Muscle of leg (tissue), 11 donors: ENCODE data around the gene CNTN5. TPM values are rescaled to one million over a fixed set of nuclear protein-coding genes. Genes with fewer than 3 reads are reported as not detected.
"Not testable (repeated sequence)": the region's sequence is repeated elsewhere in the genome, so short reads cannot be mapped to it uniquely, and the experiment has no call there.

ENCODE experiments used
- DNase-seq: peaks from one replicate; pipeline ENCODE4 v3.0.0; 2013
- H3K27ac ChIP-seq: one replicate; pipeline ENCODE4 v1.5.1; 2013; ENCODE audit warnings: mild to moderate bottlenecking, low read length, control low read depth
- H3K27me3 ChIP-seq: one replicate; pipeline ENCODE4 v1.6.1; 2013; ENCODE audit warnings: low read length; ENCODE audit not compliant: control insufficient read depth, insufficient read depth
- H3K36me3 ChIP-seq: one replicate; pipeline ENCODE4 v1.6.1; 2013; ENCODE audit warnings: low read length; ENCODE audit not compliant: control insufficient read depth, insufficient read depth
- H3K4me1 ChIP-seq: one replicate; pipeline ENCODE4 v1.6.1; 2013; ENCODE audit warnings: low read length; ENCODE audit not compliant: control insufficient read depth, insufficient read depth
- H3K4me3 ChIP-seq: one replicate; pipeline ENCODE4 v1.5.1; 2013; ENCODE audit warnings: low read length, control low read depth
- H3K9me3 ChIP-seq: replicated peaks from 2 replicates; pipeline ENCODE4 v1.6.1; 2013; ENCODE audit warnings: low read depth, low read length; ENCODE audit not compliant: control insufficient read depth
- WGBS: methylation state at CpG from one replicate; pipeline ENCODE4 v1.1.5; 2013; ENCODE audit warnings: missing lambda C conversion rate; ENCODE audit not compliant: insufficient coverage; 5-methylcytosine and 5-hydroxymethylcytosine counted together
- polyA plus RNA-seq, 8 donors: library from polyadenylated mRNA; unstranded; fragments of 120-200 nt; gene quantifications; one replicate each; pipeline versions ENCODE4 v1.2.1 to v1.2.3, GENCODE V29; 2013; ENCODE audit warnings: inconsistent platforms in 1 of 8, low replicate concordance in 1 of 8; ENCODE audit not compliant: insufficient read length in 8 of 8, insufficient read depth in 1 of 8
- total RNA-seq: library from RNA; stranded (reverse); fragments of 120-200 nt; gene quantifications from one replicate; pipeline ENCODE4 v1.2.4, GENCODE V29; 2013

CNTN5 gene
- total and polyA plus RNA-seq, 9 donors, result 3.2 to 9.9 (median 5.7) TPM

- no peak overlapping the region for H3K27ac ChIP-seq
- no peaks in the 10 kb centered on the region for H3K9me3 ChIP-seq
- no peaks in the 10 kb centered on the region for H3K4me1 ChIP-seq
- no peaks in the 10 kb centered on the region for H3K27me3 ChIP-seq
- DNase-seq, result no peak
- no peaks in the 10 kb centered on the region for H3K36me3 ChIP-seq
- no peak overlapping the region for H3K4me3 ChIP-seq
Measured at GRCh38 chr11:99818991-99819390, 798.2 kb downstream of the CNTN5 start.

GRCh38 chr11:99822846-99823565 is 802.3 kb downstream of the CNTN5 start:
- no CpG with 5 or more reads among the region's 6 CpGs for WGBS

DNA sequence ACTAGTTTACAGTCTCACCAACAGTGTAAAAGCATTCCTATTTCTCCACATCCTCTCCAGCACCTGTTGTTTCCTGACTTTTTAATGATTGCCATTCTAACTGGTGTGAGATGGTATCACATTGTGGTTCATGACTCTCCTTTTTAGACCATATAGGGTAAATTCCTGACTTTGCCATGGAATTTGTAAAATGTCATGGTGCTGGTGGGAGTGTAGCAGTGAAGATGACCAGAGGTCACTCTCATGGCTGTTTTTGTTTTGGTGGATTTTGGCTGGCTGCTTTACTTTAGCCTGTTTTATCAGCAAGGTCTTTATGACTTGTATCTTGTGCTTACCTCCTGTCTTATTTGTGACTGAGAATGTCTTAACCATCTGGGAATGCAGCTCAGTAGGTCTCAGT is 816.0 kb downstream of the CNTN5 start:
- not testable (repeated sequence) for H3K9me3 ChIP-seq, H3K27me3 ChIP-seq, DNase-seq

More at GRCh38 chr11:99822846-99823565, 802.3 kb downstream of the CNTN5 start:
- Histone ChIP-seq H3K27ac (no peak overlapping the region), H3K27me3 (no peaks in the 10 kb centered on the region), H3K9me3 (no peaks in the 10 kb centered on the region), H3K4me1 (no peaks in the 10 kb centered on the region), H3K4me3 (no peak overlapping the region), H3K36me3 (no peaks in the 10 kb centered on the region)
- no peak for DNase-seq

DNA sequence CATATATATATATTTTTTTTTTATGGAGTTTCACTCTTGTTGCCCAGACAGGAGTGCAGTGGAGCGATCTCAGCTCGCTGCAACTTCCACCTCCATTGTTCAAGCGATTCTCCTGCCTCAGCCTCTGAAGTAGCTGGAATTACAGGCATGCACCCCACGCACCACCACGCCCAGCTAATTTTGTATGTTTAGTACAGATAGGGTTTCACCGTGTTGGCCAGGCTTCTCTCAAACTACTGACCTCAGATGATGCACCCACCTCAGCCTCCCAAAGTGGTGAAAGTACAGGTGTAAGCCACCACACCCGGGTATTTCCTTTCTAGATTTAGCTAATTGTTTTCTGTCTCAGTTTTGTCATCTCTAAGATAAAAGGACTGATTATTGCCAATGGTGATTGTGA is 821.1 kb downstream of the CNTN5 start:
- Histone ChIP-seq H3K36me3 (no peaks in the 10 kb centered on the region), H3K4me1 (no peaks in the 10 kb centered on the region)
- 95% methylated on average over 3 of the region's 7 CpGs for WGBS

More for the DNA sequence above, 816.0 kb downstream of the CNTN5 start:
- not testable (repeated sequence) for H3K27ac ChIP-seq, H3K36me3 ChIP-seq, H3K4me3 ChIP-seq, H3K4me1 ChIP-seq

DNA sequence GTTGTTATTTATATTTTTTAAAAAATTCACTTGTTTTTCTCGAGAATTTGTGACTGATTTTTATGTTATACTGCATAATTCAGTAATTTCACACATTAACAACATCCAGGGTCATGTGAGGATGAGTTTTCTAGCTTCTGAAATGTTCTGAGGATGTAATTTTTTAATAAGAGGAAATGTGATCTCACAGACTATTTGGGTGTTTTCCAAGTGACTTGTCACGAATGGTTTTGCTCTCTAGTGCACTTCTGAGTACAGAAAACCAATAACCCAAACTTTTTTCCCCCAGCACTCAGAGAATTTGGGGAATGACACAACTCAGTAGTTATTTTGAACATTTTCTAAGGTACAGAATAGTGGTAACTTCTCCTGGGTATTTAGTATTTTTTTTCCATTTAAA is 845.2 kb downstream of the CNTN5 start:
- no peak overlapping the region for H3K4me3 ChIP-seq
- peak; percentile 32 for DNase-seq
- no peaks in the 10 kb centered on the region for H3K36me3 ChIP-seq
- no peaks in the 10 kb centered on the region for H3K4me1 ChIP-seq
- H3K27ac ChIP-seq, result no peak overlapping the region
- H3K9me3 ChIP-seq, result no peaks in the 10 kb centered on the region
- H3K27me3 ChIP-seq, result no peaks in the 10 kb centered on the region
- no CpG with 5 or more reads among the region's 2 CpGs for WGBS

More for the DNA sequence above, 821.1 kb downstream of the CNTN5 start:
- H3K4me3 ChIP-seq, result no peak overlapping the region
- no peaks in the 10 kb centered on the region for H3K27me3 ChIP-seq
- H3K27ac ChIP-seq, result no peak overlapping the region
- DNase-seq, result no peak
- no peaks in the 10 kb centered on the region for H3K9me3 ChIP-seq

- Histone ChIP-seq H3K27ac (no peak overlapping the region), H3K4me1 (no peaks in the 10 kb centered on the region), H3K9me3 (no peaks in the 10 kb centered on the region), H3K4me3 (no peak overlapping the region), H3K27me3 (no peaks in the 10 kb centered on the region), H3K36me3 (no peaks in the 10 kb centered on the region)
- 74% methylated on average over 5 of the region's 5 CpGs for WGBS
- DNase-seq, result no peak
Measured at GRCh38 chr11:99881610-99882009, 860.9 kb downstream of the CNTN5 start.

- no peaks in the 10 kb centered on the region for H3K27me3 ChIP-seq
- H3K4me1 ChIP-seq, result no peaks in the 10 kb centered on the region
- H3K27ac ChIP-seq, result no peak overlapping the region
- no peaks in the 10 kb centered on the region for H3K9me3 ChIP-seq
- WGBS, result no CpG with 5 or more reads among the region's 6 CpGs
- H3K36me3 ChIP-seq, result no peaks in the 10 kb centered on the region
- DNase-seq, result no peak
- no peak overlapping the region for H3K4me3 ChIP-seq
Measured at GRCh38 chr11:99884750-99885149, 864.0 kb downstream of the CNTN5 start.

GRCh38 chr11:99887481-99887880 is 866.7 kb downstream of the CNTN5 start:
- peak; percentile 61 for DNase-seq
- WGBS, result 39% methylated on average over 3 of the region's 5 CpGs
- no peak overlapping the region for H3K4me3 ChIP-seq
- no peak overlapping the region for H3K27ac ChIP-seq
- H3K4me1 ChIP-seq, result no peaks in the 10 kb centered on the region
- H3K9me3 ChIP-seq, result no peaks in the 10 kb centered on the region
- H3K36me3 ChIP-seq, result no peaks in the 10 kb centered on the region
- no peaks in the 10 kb centered on the region for H3K27me3 ChIP-seq

GRCh38 chr11:99893811-99894210 is 873.1 kb downstream of the CNTN5 start:
- Histone ChIP-seq H3K27me3 (no peaks in the 10 kb centered on the region), H3K4me1 (no peaks in the 10 kb centered on the region), H3K9me3 (peaks cover 3% of the 10 kb centered on the region), H3K4me3 (no peak overlapping the region), H3K27ac (no peak overlapping the region), H3K36me3 (no peaks in the 10 kb centered on the region)
- no CpG with 5 or more reads among the region's 1 CpG for WGBS
- DNase-seq, result peak; percentile 61

GRCh38 chr11:99901175-99901574 is 880.4 kb downstream of the CNTN5 start:
- no peak overlapping the region for H3K4me3 ChIP-seq
- DNase-seq, result no peak
- H3K4me1 ChIP-seq, result no peaks in the 10 kb centered on the region
- no CpG with 5 or more reads among the region's 3 CpGs for WGBS
- no peak overlapping the region for H3K27ac ChIP-seq
- no peaks in the 10 kb centered on the region for H3K27me3 ChIP-seq
- peaks cover 3% of the 10 kb centered on the region for H3K9me3 ChIP-seq
- no peaks in the 10 kb centered on the region for H3K36me3 ChIP-seq

DNA sequence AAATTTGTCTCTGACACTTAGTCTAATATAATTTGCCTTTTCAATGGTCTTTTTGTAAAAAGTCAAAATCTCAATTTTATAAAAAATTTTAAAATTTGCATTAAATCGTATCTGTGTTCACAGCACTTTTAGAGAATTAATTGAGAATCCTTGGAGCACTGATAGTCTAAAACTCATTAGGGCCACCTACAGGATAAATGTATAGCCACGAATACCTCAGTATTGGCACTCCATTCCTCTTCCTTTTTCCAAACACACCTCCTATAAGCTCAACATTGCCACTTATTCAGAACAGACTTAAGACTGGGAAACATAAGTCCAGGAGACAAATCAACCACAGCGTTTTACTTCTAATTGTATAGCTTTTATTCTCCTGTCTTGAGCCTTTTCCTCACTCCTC is 890.4 kb downstream of the CNTN5 start:
- WGBS, result 50% methylated on average over 1 of the region's 3 CpGs
- H3K36me3 ChIP-seq, result no peaks in the 10 kb centered on the region

More for the DNA sequence above, 890.4 kb downstream of the CNTN5 start:
- Histone ChIP-seq H3K27ac (no peak overlapping the region), H3K4me1 (no peaks in the 10 kb centered on the region), H3K9me3 (no peaks in the 10 kb centered on the region), H3K4me3 (no peak overlapping the region), H3K27me3 (no peaks in the 10 kb centered on the region)
- no peak for DNase-seq
